Heart left ventricle (tissue), 13 donors: Measurements from ENCODE around the gene TTC38.

Source experiments
- POLR2A ChIP-seq, 2 donors: fragments of 450-650 bp; IDR thresholded peaks; one replicate each; pipeline ENCODE4 v1.6.1; 2017; ENCODE audit warnings: antibody characterized with exemption in 2 of 2, mild to moderate bottlenecking in 2 of 2, moderate library complexity in 2 of 2
- TF ChIP-seq, protein P1 (sequence below), 12 donors: fragments of 200-600 bp; sonication (generic) in 4 of 12; IDR thresholded peaks; one replicate each; pipeline versions ENCODE4 v1.5.0 to v1.8.0; 2018 to 2022; ENCODE audit warnings: antibody characterized with exemption in 12 of 12, mild to moderate bottlenecking in 5 of 12
- donor health status: ischemic (EF 13 %, LVEDD 7.1; RV severe dilation, severe dysfunction).
- donor health status: DM: no; HTN: yes; CAD: no.
- donor health status: DM: no; HTN: no; CAD: no.
- donor health status: ischemic (EF 25% LVEDD 6.9; RV normal size, moderate dysfunction).
- donor health status: ischemic (EF 25% LVEDD 5.7; RV mildly dilated, moderate dysfunction).
- donor health status: ischemic (EF 35%, LVEDD 5.7; RV mildly dilated, moderate dysfunction).
- donor health status: nonischemic (EF 11% LVEDD 7.7; RV severe dilation, severe dysfunction).
- donor health status: DM: yes; HTN: yes; CAD: no.
- donor health status: PGD.
- donor health status: ischemic (EF 29% LVEDD 5.4; RV normal size, mild dysfunction).
- donor health status: nonischemic (EF 23%, LVEDD 6.1; RV moderate dilation, normal function).

- TF ChIP-seq, protein P1, sequence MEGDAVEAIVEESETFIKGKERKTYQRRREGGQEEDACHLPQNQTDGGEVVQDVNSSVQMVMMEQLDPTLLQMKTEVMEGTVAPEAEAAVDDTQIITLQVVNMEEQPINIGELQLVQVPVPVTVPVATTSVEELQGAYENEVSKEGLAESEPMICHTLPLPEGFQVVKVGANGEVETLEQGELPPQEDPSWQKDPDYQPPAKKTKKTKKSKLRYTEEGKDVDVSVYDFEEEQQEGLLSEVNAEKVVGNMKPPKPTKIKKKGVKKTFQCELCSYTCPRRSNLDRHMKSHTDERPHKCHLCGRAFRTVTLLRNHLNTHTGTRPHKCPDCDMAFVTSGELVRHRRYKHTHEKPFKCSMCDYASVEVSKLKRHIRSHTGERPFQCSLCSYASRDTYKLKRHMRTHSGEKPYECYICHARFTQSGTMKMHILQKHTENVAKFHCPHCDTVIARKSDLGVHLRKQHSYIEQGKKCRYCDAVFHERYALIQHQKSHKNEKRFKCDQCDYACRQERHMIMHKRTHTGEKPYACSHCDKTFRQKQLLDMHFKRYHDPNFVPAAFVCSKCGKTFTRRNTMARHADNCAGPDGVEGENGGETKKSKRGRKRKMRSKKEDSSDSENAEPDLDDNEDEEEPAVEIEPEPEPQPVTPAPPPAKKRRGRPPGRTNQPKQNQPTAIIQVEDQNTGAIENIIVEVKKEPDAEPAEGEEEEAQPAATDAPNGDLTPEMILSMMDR (IDR thresholded peaks at IDR 0.05): no peak
- TF ChIP-seq POLR2A (IDR thresholded peaks at IDR 0.05): no peak
Observed at GRCh38 chr22:46336119-46337078, 68.6 kb downstream of the TTC38 start.
